ENCODE measurements around the gene CADPS2.

- no peak for TF ChIP-seq POLR2AphosphoS5 (IDR thresholded peaks at IDR 0.05; ENCODE audit: low read depth, low read length)
- no peak for TF ChIP-seq POLR2A (IDR thresholded peaks at IDR 0.05; ENCODE audit: low read depth, low read length)
- no peak for TF ChIP-seq POU2F2 (IDR thresholded peaks at IDR 0.05; ENCODE audit: low read depth, low read length)
- TF ChIP-seq PAX5 (IDR thresholded peaks at IDR 0.05; ENCODE audit: insufficient read depth, low read length, severe bottlenecking) = no peak
These were observed 209.8 kb downstream of the CADPS2 start for GRCh38 chr7:122676466-122676865.
